Cardiac muscle cell (in vitro differentiated cells and primary cell): ENCODE data around the gene ALDOB. TPM values are rescaled to one million over a fixed set of nuclear protein-coding genes. Genes with fewer than 3 reads are reported as not detected.

ENCODE experiments used
- DNase-seq, 2 donors: peaks; one replicate each; pipeline versions ENCODE4 v3.0.0 to v3.0.0-alpha.2; 2010 to 2017; ENCODE audit warnings: low read depth in 1 of 2, low spot score in 1 of 2
- H3K27ac ChIP-seq: fragments of 200-600 bp; sonication (generic); 2 replicates; pipeline ENCODE4 v1.5.1; 2016
- H3K27me3 ChIP-seq: fragments of 200-600 bp; sonication (generic); 2 replicates; pipeline ENCODE4 v1.6.0; 2016; ENCODE audit warnings: control low read depth
- H3K36me3 ChIP-seq: fragments of 200-600 bp; sonication (generic); 2 replicates; pipeline ENCODE4 v1.5.1; 2016; ENCODE audit warnings: control low read depth
- H3K4me1 ChIP-seq: fragments of 200-600 bp; sonication (generic); 2 replicates; pipeline ENCODE4 v1.8.1; 2017; ENCODE audit warnings: low read depth, mild to moderate bottlenecking, mixed run types
- H3K4me3 ChIP-seq: fragments of 200-600 bp; sonication (generic); 2 replicates; pipeline ENCODE4 v1.5.1; 2016; ENCODE audit warnings: mild to moderate bottlenecking
- H3K9me3 ChIP-seq: fragments of 200-600 bp; sonication (generic); 2 replicates; pipeline ENCODE4 v1.5.1; 2017; ENCODE audit warnings: low read depth, mild to moderate bottlenecking, control low read depth
- polyA plus RNA-seq: library from polyadenylated mRNA; unstranded; fragments of >200 nt; fragmentation: Nextera tagmentation; extraction: Ambion mirVana; gene quantifications from 2 replicates; pipeline ENCODE4 v1.2.1, GENCODE V29; 2016
- total RNA-seq: library from RNA; depleted of rRNA; stranded (reverse); fragments of >200 nt; gene quantifications from 2 replicates; pipeline ENCODE4 v1.2.3, GENCODE V29; 2016
- TF ChIP-seq, protein P1 (sequence below): IDR thresholded peaks from 2 replicates; pipeline ENCODE4 v1.5.1; 2012; ENCODE audit warnings: low read depth, mild to moderate bottlenecking, low read length

Gene ALDOB
- total and polyA plus RNA-seq, 2 experiments from 2014 or later, result 0.26 TPM; not detected in 1

DNA sequence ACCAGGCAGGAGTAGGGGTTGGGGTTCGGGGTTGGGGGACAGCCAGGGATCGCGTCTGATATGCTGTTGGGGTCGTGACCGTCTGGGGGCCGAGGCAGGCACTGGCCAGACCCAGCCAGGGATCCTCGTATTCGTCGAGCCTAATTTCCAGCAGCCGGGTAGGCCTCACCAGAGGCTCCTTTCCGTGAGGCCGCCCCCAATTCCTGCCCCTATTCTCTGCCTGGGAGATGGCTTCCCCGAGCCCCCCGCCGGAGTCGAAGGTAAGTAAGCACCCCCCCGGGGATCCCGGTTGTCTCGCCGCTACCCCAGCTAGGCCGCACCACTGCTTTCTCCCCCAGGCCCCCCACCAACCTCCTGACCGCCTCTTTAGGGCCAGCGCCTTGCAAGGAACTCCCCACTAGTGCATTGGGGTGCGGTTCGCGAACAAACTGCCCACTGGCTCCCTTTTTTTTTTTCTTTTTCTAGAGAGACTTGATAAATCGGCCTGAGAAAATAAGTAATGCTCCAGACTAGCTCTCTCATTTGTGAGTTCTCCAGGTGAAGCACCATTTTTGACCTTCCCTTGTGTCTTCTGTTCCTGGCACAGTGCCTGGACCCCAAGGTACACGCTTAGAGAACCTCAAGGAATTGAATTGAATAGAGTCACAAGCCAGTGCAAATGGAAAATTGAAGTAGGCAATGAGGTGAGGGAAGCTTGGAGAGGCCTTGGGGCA, 36.5 kb downstream of the ALDOB start:
- Histone ChIP-seq H3K4me1 (peaks cover 24% of the 10 kb centered on the region), H3K27me3 (no peaks in the 10 kb centered on the region), H3K27ac (peak overlapping the region; percentile 89), H3K36me3 (peaks cover 33% of the 10 kb centered on the region), H3K9me3 (no peaks in the 10 kb centered on the region), H3K4me3 (peak overlapping the region; percentile 45)
- peak in 1 of 2 donors; percentile 12 for DNase-seq
- TF ChIP-seq, protein P1, sequence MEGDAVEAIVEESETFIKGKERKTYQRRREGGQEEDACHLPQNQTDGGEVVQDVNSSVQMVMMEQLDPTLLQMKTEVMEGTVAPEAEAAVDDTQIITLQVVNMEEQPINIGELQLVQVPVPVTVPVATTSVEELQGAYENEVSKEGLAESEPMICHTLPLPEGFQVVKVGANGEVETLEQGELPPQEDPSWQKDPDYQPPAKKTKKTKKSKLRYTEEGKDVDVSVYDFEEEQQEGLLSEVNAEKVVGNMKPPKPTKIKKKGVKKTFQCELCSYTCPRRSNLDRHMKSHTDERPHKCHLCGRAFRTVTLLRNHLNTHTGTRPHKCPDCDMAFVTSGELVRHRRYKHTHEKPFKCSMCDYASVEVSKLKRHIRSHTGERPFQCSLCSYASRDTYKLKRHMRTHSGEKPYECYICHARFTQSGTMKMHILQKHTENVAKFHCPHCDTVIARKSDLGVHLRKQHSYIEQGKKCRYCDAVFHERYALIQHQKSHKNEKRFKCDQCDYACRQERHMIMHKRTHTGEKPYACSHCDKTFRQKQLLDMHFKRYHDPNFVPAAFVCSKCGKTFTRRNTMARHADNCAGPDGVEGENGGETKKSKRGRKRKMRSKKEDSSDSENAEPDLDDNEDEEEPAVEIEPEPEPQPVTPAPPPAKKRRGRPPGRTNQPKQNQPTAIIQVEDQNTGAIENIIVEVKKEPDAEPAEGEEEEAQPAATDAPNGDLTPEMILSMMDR, result no peak

DNA sequence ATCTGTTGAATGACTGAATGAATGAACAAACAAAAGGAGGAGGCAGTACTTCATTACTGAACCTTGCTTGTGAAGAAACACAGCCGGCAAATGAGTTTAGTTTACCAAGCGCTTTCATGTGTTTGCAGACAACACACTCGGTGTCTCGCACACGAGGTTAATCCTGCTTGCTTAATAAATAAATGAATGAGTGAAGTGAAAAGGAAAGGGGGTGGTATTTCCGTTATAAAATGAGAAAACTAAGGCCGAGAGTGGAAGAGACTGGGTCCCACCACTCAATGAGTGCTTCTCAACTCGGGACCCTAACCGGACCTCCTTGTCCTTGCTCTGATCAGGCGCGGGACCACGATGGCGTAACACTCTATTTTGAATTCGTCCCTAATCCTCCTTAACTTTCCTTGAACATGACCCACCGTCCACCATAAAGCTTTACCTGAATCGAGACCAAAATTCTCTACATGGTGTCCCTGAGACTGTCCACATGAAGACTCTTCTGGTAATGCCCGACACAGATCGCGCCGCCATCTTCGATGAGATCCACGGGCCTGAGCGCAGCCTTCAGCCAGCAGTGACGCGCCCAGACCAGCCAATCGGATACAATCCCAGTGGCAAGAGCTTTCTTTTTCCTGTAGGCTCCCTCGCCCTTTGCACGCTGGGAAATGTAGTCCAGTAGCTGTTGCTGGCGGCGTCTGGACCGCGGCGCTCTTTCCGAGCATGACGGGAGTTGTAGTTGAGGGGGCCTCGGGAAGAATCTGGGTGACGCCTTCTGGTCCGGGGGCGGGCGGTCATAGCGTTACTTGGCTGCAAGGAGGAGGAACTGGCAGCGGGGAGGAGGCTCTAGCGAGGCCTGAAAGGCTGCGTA, 37.3 kb downstream of the ALDOB start, which contains the start of the genes MRPL50 and ZNF189:
MRPL50 (minus strand) TSS at position 551 of the 862 bp plus-strand sequence; CDS start at position 525, 26 bp downstream.
ZNF189 (plus strand) TSS at position 784 of the 862 bp plus-strand sequence. CDS start 306 bp downstream, outside the sequence.
- Histone ChIP-seq H3K4me1 (peaks cover 24% of the 10 kb centered on the region), H3K36me3 (peaks cover 25% of the 10 kb centered on the region), H3K27ac (peak within 1 kb of the TSS; percentile 89), H3K4me3 (peak within 1 kb of the TSS; percentile 45), H3K9me3 (no peaks in the 10 kb centered on the region), H3K27me3 (no peaks in the 10 kb centered on the region)
- DNase-seq, result peak; percentile 98 to 99
- TF ChIP-seq, protein P1, result no peak

DNA sequence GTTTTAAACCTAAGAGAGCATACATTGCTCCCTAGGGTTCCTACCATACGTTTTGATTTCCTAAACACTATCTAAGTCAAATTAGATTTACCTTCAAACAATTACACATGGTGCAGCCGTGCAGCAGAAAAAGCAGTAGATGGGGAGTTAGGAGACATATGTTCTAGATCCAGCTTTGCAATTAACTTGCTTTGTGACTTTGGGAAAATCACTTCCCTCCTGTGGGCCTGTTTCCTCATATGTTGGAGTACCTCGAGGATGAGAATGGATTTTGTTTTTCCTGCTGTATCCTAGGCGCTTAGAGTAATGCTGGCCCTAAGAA, 37.9 kb downstream of the ALDOB start:
- H3K4me3 ChIP-seq, result peak overlapping the region; percentile 45
- TF ChIP-seq, protein P1, result no peak
- peaks cover 19% of the 10 kb centered on the region for H3K36me3 ChIP-seq
- peaks cover 24% of the 10 kb centered on the region for H3K4me1 ChIP-seq
- no peaks in the 10 kb centered on the region for H3K27me3 ChIP-seq
- peak overlapping the region; percentile 73 for H3K27ac ChIP-seq
- DNase-seq, result no peak
- no peaks in the 10 kb centered on the region for H3K9me3 ChIP-seq

DNA sequence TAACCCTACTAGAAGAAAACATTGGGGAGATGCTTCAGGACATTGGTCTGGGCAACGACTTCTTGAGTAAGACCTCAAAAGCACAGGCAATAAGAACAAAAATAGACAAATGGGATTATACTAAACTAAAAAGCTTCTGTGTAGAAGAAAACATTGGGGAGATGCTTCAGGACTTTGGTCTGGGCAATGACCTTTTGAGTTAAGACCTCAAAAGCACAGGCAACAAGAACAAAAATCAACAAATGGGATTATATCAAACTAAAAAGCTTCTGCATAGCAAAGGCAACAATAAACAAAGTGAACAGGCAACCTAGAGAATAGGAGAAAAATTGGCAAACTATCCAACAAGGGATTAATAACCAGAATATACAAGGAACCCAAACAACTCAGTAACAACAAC, 40.9 kb downstream of the ALDOB start:
- Histone ChIP-seq H3K4me3 (no peak overlapping the region), H3K27ac (no peak overlapping the region), H3K36me3 (peaks cover 7% of the 10 kb centered on the region), H3K27me3 (no peaks in the 10 kb centered on the region), H3K9me3 (no peaks in the 10 kb centered on the region), H3K4me1 (peaks cover 9% of the 10 kb centered on the region)
- TF ChIP-seq, protein P1, result no peak
- DNase-seq, result no peak

DNA sequence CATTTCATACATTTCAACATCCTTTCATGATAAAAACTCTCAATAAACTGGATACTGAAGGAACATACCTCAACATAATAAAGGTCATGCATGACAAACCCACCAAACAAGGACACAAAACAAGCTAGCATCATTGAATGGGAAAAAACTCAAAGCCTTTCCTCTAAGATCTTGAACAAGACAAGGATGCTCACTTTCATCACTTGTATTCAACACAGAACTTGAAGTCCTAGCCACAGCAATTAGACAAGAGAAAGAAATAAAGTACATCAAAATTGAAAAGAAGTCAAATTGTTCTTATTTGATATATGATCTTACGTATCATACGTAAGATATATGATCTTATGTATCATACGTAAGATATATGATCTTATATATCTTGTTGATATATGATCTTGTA, 42.4 kb downstream of the ALDOB start:
- no peak for DNase-seq
- Histone ChIP-seq H3K9me3 (no peaks in the 10 kb centered on the region), H3K27ac (no peak overlapping the region), H3K36me3 (peaks cover 11% of the 10 kb centered on the region), H3K4me3 (no peak overlapping the region), H3K27me3 (no peaks in the 10 kb centered on the region), H3K4me1 (peaks cover 7% of the 10 kb centered on the region)
- TF ChIP-seq, protein P1, result no peak
